ENCODE measurements around the gene SLC7A6OS.

GRCh38 chr16:68349838-68350410 lies 39.2 kb upstream of the SLC7A6OS start:
- TF ChIP-seq CTCF (conservative IDR thresholded peaks at IDR 0.05) (no peak), EZH2 (IDR thresholded peaks at IDR 0.05; ENCODE audit: low read depth) (no peak)
